HG03025 (cell line): ENCODE measurements around the gene GCH1.
"Not testable (repeated sequence)": the region's sequence is repeated elsewhere in the genome, so short reads cannot be mapped to it uniquely, and the experiment has no call there.

Experiments used
- ATAC-seq: cut with Tn5 transposase; IDR thresholded peaks from one replicate; pipeline ENCODE4 v1.9.1; 2021; ENCODE audit warnings: mild to moderate bottlenecking, moderate library complexity; ENCODE audit not compliant: unreplicated experiment, low FRiP score

The GCH1 gene, protein sequence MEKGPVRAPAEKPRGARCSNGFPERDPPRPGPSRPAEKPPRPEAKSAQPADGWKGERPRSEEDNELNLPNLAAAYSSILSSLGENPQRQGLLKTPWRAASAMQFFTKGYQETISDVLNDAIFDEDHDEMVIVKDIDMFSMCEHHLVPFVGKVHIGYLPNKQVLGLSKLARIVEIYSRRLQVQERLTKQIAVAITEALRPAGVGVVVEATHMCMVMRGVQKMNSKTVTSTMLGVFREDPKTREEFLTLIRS

DNA sequence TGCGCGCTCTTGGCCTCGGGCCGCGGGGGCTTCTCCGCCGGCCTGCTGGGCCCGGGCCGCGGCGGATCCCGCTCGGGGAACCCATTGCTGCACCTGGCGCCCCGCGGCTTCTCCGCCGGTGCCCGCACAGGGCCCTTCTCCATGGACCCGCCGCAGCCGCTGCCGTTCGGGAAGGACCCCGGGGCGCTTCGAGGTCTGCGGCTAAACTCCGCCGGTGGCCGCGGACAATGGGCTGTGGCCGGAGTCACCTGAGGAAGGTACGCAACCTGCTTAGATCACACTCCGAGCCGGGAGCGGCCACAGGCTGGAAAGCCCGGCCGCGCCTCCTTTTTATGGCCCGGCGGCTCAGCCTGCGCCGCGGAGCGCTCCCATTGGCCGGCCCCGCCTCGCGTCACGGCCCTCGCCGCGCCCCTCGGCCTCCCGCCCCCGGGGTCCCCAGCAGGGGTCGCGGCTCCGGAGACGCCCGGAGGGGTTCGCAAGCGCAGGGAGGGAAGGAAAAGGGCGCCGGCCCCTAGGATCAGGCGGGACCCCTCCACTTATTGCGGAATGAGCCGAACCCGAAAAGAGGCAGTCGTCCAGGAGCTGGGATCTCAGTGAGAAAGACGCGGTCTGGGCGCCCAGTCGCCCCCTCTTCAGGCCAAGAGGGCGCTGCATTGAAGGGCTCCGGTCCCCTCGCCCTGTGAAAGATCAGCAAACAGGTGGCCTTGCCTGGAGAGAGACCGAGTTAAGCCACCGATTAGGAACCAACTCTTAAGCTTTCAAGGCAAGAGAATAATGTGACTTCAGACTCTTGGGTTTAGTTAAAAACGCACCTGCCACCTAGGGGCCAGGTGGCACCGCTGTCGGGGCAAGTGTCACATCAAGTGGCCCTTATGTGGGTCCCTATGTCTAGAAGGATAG lies at the start of gene GCH1:
GCH1 (minus strand) TSS at position 306 of the 900 bp plus-strand sequence; CDS start at position 143, 163 bp downstream.
- peak; percentile 81 for ATAC-seq

DNA sequence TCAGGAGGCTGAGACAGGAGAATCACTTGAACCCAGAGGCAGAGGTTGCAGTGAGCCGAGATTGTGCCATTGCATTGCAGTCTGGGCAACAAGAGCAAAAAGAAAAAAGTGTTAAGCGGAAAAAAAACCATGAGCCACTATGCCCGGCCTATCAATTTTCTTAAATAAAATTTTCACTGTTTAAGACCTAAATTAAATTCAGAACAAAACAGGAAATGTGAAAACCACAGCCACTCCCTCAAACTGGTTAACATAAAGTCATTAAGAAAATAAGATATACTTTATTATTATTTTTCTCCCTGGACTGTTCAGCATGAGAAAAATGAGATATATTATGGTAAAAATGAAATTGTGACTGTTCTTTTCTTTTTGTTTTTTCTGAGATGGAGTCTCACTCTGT lies 44.6 kb upstream of the GCH1 start:
- no peak for ATAC-seq

- no peak for ATAC-seq
These were observed 43.9 kb upstream of the GCH1 start for GRCh38 chr14:54946500-54946899.

GRCh38 chr14:54944737-54945391 lies 42.2 kb upstream of the GCH1 start:
- ATAC-seq = no peak

DNA sequence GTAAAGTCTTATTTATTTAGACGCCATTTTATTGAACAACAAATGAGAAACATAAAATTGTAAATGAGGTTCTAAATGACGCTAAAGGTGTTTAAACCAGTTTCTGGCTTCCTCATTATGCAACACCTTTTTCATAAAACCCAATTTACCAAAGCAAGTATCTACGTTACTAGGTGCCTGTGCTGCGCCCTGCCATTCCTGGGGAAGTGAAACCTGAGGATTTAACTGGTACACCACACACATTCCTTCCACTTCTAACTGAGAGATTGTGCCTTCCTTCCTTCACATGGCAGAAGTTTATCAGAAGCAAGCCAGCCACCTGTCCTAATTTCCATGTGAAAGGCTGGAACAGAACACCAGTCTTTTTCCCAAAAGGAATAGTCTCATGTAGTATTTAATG lies 40.3 kb upstream of the GCH1 start:
- ATAC-seq = no peak

GRCh38 chr14:54936816-54937215 lies 34.2 kb upstream of the GCH1 start:
- ATAC-seq = no peak

GRCh38 chr14:54935958-54936357 lies 33.3 kb upstream of the GCH1 start:
- no peak for ATAC-seq

DNA sequence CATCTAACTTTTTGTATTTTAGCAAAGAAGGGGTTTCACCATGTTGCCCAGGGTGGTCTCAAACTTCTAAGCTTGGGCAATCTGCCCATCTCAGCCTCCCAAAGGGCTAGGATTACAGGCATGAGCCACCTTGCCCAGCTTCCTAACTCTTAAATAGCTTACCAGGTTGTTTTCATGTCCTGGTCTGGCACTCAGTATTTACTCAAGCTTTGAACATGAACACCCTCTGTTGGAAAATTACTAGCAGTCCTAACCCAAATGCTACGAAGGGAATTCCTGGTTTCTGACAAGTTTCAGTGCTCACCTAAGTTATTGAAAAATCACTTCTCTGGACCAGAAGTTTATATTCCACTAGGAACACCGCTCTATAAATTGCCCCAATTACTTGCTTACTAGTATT lies 32.5 kb upstream of the GCH1 start:
- ATAC-seq = no peak

DNA sequence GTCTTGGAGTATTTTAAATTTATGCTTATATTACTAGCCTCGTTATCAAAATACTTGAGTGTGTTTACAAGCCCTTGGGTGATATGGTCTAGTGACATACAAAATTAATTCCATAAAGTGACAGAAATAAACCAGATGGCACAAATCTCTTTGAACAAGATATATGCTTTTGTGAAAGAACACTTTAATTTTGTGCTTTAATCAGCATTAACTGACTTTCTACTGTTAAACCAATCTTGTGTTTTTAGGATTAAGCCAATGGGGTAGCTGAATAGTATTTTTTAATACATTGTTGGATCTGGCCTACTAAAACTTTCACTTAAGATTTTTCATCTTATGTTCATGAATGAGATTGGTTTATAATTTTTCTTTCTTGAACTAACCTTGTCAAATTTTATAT lies 30.4 kb upstream of the GCH1 start:
- no peak for ATAC-seq

GRCh38 chr14:54931598-54932340 lies 29.1 kb upstream of the GCH1 start:
- ATAC-seq = no peak

DNA sequence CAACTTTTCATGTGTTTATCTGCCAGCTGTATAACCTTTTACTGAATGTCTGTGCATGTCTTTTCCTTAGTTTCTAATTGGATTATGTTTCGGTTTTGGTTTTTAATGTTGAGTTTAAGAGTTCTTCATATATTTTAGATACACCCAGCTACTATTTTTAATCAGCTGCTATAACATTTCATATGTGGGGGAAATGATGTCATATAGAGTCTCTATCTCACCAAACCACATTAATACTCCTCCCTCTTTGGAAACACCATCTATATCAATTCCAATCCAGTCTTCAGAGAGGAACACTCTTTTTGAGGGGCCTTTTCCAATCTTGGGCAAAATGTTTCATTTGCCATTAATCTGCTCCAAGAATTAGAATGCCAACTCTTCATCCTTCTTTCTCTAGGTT lies 28.5 kb upstream of the GCH1 start:
- no peak for ATAC-seq

DNA sequence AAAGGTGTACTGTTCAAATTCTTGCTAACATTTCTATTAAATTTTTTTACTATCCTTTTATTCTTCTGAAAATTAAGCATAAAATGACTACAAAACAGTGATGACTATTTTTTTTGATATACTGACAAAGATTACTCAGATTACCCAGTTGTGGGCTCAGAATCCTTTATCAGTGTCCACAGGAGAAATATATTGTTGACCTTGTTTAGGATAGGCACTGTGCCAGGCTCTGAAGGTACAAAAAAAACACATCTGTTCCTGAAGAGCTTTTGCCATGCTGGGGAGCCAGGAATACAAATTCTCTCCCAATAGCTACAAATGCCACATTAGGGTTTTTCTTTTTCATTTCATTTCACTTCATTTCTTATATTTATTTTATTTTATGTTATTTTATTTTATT lies 26.9 kb upstream of the GCH1 start:
- no peak for ATAC-seq

GRCh38 chr14:54928216-54928615 lies 25.6 kb upstream of the GCH1 start:
- no peak for ATAC-seq

DNA sequence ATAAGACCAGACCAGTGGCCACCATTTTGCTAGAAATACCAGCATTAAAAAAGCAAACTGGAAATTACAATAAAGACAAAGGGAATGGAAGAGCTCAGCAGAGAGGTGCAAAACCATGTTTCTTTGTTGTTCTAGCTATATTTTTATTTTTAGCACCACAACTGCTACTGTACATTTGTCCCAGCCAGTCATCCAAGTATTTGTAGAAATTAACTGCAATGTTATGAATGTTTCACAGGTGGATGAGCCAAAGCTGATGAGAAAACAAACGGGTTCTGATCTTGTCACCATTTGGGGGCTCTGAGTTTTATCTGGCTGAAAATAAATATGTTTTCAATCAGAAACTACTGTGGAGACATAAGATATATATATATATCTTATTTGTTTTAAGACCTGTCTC lies 24.9 kb upstream of the GCH1 start:
- ATAC-seq = no peak

DNA sequence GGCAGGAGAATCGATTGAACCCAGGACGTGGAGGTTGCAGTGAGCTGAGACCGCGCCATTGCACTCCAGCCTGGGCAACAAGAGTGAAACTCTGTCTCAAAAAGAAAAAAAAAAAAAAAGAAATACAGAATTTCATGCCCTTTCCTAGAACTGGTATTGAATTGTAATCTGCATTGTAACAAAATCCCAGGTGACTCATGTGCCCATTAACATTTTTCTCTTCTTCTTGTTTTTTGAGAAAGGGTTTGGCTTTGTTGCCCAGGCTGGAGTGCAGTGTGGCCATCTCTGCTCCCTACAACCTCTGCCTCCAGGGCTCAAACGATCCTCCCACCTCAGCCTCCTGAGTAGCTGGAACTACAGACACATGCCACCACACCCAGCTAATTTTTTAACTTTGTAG lies 23.9 kb upstream of the GCH1 start:
- not testable (repeated sequence) for ATAC-seq

GRCh38 chr14:54922598-54922997 lies 20.0 kb upstream of the GCH1 start:
- no peak for ATAC-seq

- no peak for ATAC-seq
These were observed 17.4 kb upstream of the GCH1 start for GRCh38 chr14:54920052-54920451.

GRCh38 chr14:54919330-54919729 lies 16.7 kb upstream of the GCH1 start:
- no peak for ATAC-seq

DNA sequence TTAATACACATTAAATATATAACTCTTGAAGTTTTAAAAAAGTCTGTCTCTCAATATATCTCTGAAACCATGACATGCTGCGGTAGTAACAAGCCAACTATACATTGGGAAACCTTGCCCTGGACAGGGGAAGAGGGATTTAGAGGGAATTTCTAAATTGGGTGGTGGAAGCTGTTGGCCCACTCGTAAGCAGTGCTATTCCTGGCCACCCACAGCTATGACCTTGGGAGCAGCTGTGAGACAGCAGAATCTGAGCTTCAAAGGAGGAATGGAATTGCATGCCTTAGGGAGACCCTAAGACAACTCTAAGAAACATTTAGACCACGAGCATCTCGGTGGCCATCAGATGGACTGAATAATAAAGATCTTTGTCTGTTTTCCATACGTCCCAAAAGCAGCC lies 15.8 kb upstream of the GCH1 start:
- no peak for ATAC-seq

DNA sequence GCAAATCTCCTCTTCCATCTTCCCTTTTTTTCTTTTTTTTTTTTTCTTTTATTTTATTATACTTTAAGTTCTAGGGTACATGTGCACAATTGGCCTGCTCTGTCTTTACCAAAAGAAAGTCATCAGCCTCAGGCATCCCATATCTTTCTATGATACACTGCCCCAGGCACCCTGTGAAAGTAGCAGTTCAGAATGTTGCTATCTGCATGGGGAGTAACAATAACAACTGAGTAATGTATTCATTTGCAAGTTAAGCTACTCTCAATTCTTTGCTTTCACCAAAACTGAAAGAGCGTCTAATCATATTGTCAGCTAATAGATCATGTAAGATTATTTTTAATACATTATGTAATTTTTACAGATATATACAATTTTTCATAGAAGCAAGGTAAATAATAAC lies 13.5 kb upstream of the GCH1 start:
- ATAC-seq = no peak
